ENCODE results near the gene PLG. TPM values are rescaled to one million over a fixed set of nuclear protein-coding genes. Genes with fewer than 3 reads are reported as not detected.

PLG gene
- total and polyA plus RNA-seq, 2 of the 4 experiments (the other 2 are of a cell fraction) = not detected

- no CpG with 5 or more reads among the region's 14 CpGs for WGBS, 2 experiments (ENCODE audit: extremely low coverage in 2 of 2, insufficient read length in 1 of 2)
- Histone ChIP-seq H3K36me3 (ENCODE audit: control insufficient read depth, insufficient read depth, low read length) (no peaks in the 10 kb centered on the region), H2BK20ac (ENCODE audit: low read depth, low read length) (no peak overlapping the region), H3K27me3 (ENCODE audit: control insufficient read depth, insufficient read depth, low read length) (no peaks in the 10 kb centered on the region), H3K4ac (ENCODE audit: low read depth, low read length) (no peak overlapping the region), H3K4me3 (ENCODE audit: insufficient read depth, low read depth, low read length) (no peak overlapping the region), H3K56ac (ENCODE audit: extremely low read depth, insufficient read depth, low read length) (no peak overlapping the region), H2BK5ac (ENCODE audit: low read depth, low read length, poor library complexity, severe bottlenecking) (no peak overlapping the region), H3K14ac (replicated peaks; ENCODE audit: low read depth, low read length) (no peak overlapping the region), H3K9ac (ENCODE audit: low read depth, low read length) (no peak overlapping the region), H2BK120ac (ENCODE audit: low read depth, low read length) (no peak overlapping the region), H3K79me1 (ENCODE audit: low read depth in 1 of 2, low read length in 2 of 2) (no peaks in the 10 kb centered on the region), H3K4me1 (ENCODE audit: control insufficient read depth, insufficient read depth, low read length) (no peaks in the 10 kb centered on the region), H4K5ac (ENCODE audit: low read depth, low read length) (no peak overlapping the region), H2AFZ (replicated peaks; ENCODE audit: low read length, poor library complexity) (no peak overlapping the region), H4K8ac (ENCODE audit: low read depth in 2 of 2, low read length in 2 of 2) (no peak overlapping the region), H3K23ac (ENCODE audit: low read depth, low read length) (no peak overlapping the region), H2AK9ac (replicated peaks; ENCODE audit: low read depth, low read length, poor library complexity) (no peak overlapping the region), H2AK5ac (ENCODE audit: low read depth, low read length) (no peak overlapping the region), H3K9me3 (ENCODE audit: control insufficient read depth, insufficient read depth, low read length) (peaks cover 10% of the 10 kb centered on the region), H4K20me1 (ENCODE audit: insufficient read depth, low read length) (no peaks in the 10 kb centered on the region), H3K9me1 (ENCODE audit: insufficient read depth, low read length) (no peaks in the 10 kb centered on the region), H2BK15ac (ENCODE audit: low read depth, low read length) (no peak overlapping the region), H3K18ac (ENCODE audit: low read depth, low read length) (no peak overlapping the region), H4K91ac (ENCODE audit: insufficient read depth, low read depth, low read length) (no peak overlapping the region), H3K27ac (ENCODE audit: insufficient read depth, low read length) (no peak overlapping the region), H3K4me2 (ENCODE audit: low read depth, low read length) (no peak overlapping the region)
- intact Hi-C loops (cut with micrococcal nuclease) = no loop called here
- DNase-seq (no peak), ATAC-seq (ENCODE audit: low read depth) (no peak)
- no peak for TF ChIP-seq CTCF (conservative IDR thresholded peaks at IDR 0.05; ENCODE audit: low read depth, low read length)
- TF ChIP-seq FOS (IDR thresholded peaks at IDR 0.05; ENCODE audit: low read depth, low read length) = no peak
- no peak for TF ChIP-seq MAFK (IDR thresholded peaks at IDR 0.05; ENCODE audit: low read depth, low read length)
- TF ChIP-seq RFX5 (IDR thresholded peaks at IDR 0.05; ENCODE audit: low read depth, low read length) = no peak
- no peak for TF ChIP-seq MAZ (IDR thresholded peaks at IDR 0.05; ENCODE audit: borderline replicate concordance, low read depth, low read length)
- no peak for TF ChIP-seq POLR2A (IDR thresholded peaks at IDR 0.05; ENCODE audit: low read depth, low read length)
- no peak for TF ChIP-seq RCOR1 (IDR thresholded peaks at IDR 0.05; ENCODE audit: insufficient replicate concordance, low read length)
- TF ChIP-seq MXI1 (IDR thresholded peaks at IDR 0.05; ENCODE audit: borderline replicate concordance, low read depth, low read length) = no peak
- no peak for TF ChIP-seq BHLHE40 (IDR thresholded peaks at IDR 0.05; ENCODE audit: low read depth, low read length)
- TF ChIP-seq CHD1 (IDR thresholded peaks at IDR 0.05; ENCODE audit: low read depth, low read length) = no peak
- TF ChIP-seq USF2 (IDR thresholded peaks at IDR 0.05; ENCODE audit: low read depth, low read length) = no peak
- no peak for TF ChIP-seq RAD21 (IDR thresholded peaks at IDR 0.05; ENCODE audit: low read length)
- ChIA-PET POLR2A (ENCODE audit: unreplicated experiment) (no interaction called here), CTCF (no interaction called here)
- in situ Hi-C loops (cut with MboI; ENCODE audit: low sequenced_read_pairs) = no loop called here
- dilution Hi-C loops (cut with HindIII; ENCODE audit: low sequenced_read_pairs, unreplicated experiment) = no loop called here
- BruUV-seq (replicated peaks) = no TSS peak
These were observed 22.7 kb upstream of the PLG start for GRCh38 chr6:160679402-160679769.

Data from IMR-90 (cell line).